Renal cortex interstitium (tissue), 11 donors: ENCODE measurements around the gene SPCS3. TPM values are rescaled to one million over a fixed set of nuclear protein-coding genes. Genes with fewer than 3 reads are reported as not detected.

ENCODE experiments used
- DNase-seq, 11 donors: peaks; one replicate each; pipeline ENCODE4 v3.0.0-alpha.2; 2013; ENCODE audit warnings: low read depth in 9 of 11, low spot score in 4 of 11; ENCODE audit errors: extremely low read depth in 1 of 11
- polyA plus RNA-seq, 3 donors: library from polyadenylated mRNA; unstranded; fragments of 120-200 nt; gene quantifications; one replicate each; pipeline ENCODE4 v1.2.1, GENCODE V29; 2013; ENCODE audit not compliant: insufficient read length in 3 of 3

Gene SPCS3
- polyA plus RNA-seq, 3 donors = 84.3 to 107 (median 96.7) TPM

- no peak for DNase-seq
Measured at GRCh38 chr4:176380352-176381157, 60.8 kb downstream of the SPCS3 start.

Other genes starting within 250 kb of the SPCS3 start
- 1 to 10 TPM; 1.1 to 2.0 (median 1.4) TPM for gene SPATA4, start 124.4 kb upstream of the SPCS3 start, polyA plus RNA-seq
- gene ASB5, start 50.7 kb upstream of the SPCS3 start, polyA plus RNA-seq = under 1 TPM; 0.16 to 0.59 (median 0.17) TPM